LNCaP clone FGC (cell line): ENCODE data around the gene PTF1A.

Experiments
- DNase-seq: peaks from one replicate; pipeline ENCODE4 v3.0.0-alpha.2; 2011; ENCODE audit warnings: low read depth
- H3K4me3 ChIP-seq: 2 replicates; pipeline ENCODE4 v1.5.1; 2011; ENCODE audit warnings: mild to moderate bottlenecking, low read depth, low read length, control low read depth
- CTCF ChIP-seq: IDR thresholded peaks from 2 replicates; pipeline ENCODE4 v1.5.1; 2012; ENCODE audit warnings: mild to moderate bottlenecking; ENCODE audit not compliant: control insufficient read depth, insufficient read depth; ENCODE audit errors: extremely low read depth

Gene PTF1A

GRCh38 chr10:23171232-23171876 is 20.8 kb upstream of the PTF1A start:
- TF ChIP-seq CTCF: no peak
- no peak overlapping the region for H3K4me3 ChIP-seq
- no peak for DNase-seq

GRCh38 chr10:23172429-23173213 is 19.5 kb upstream of the PTF1A start:
- TF ChIP-seq CTCF: no peak
- no peak for DNase-seq
- no peak overlapping the region for H3K4me3 ChIP-seq

- TF ChIP-seq CTCF: no peak
- DNase-seq: no peak
These were observed 18.7 kb upstream of the PTF1A start for GRCh38 chr10:23173214-23174073.

GRCh38 chr10:23174074-23174976 is 17.8 kb upstream of the PTF1A start:
- no peak overlapping the region for H3K4me3 ChIP-seq

More at GRCh38 chr10:23173214-23174073, 18.7 kb upstream of the PTF1A start:
- no peak overlapping the region for H3K4me3 ChIP-seq

GRCh38 chr10:23174977-23175512 is 17.1 kb upstream of the PTF1A start:
- TF ChIP-seq CTCF: no peak
- H3K4me3 ChIP-seq: no peak overlapping the region
- no peak for DNase-seq

More at GRCh38 chr10:23174074-23174976, 17.8 kb upstream of the PTF1A start:
- no peak for TF ChIP-seq CTCF
- no peak for DNase-seq

GRCh38 chr10:23186178-23186577 is 5.9 kb upstream of the PTF1A start:
- H3K4me3 ChIP-seq: no peak overlapping the region
- DNase-seq: no peak
- TF ChIP-seq CTCF: no peak
